T-helper 1 cell treated with Interleukin-12 subunit alpha and Interleukin-12 subunit beta and Interleukin-4 antibody, amounts not matched to agents 30 ng/mL and 1 ng/mL, for 36 hours (primary cell): ENCODE measurements around the gene ZYX. TPM values are rescaled to one million over a fixed set of nuclear protein-coding genes. Genes with fewer than 3 reads are reported as not detected.
"Not testable (repeated sequence)": the region's sequence is repeated elsewhere in the genome, so short reads cannot be mapped to it uniquely, and the experiment has no call there.

ENCODE experiments used
- intact Hi-C: fragments of 100-400 bp; cut with micrococcal nuclease; formaldehyde crosslinking; loops from one replicate; pipeline ENCODE4 v1.15.1; 2024
- total RNA-seq: library from RNA; stranded (reverse); gene quantifications from 2 replicates; pipeline ENCODE4 v1.2.3, GENCODE V29; 2022

ZYX gene
- total RNA-seq, 1 donor from 2014 or later: 162 TPM

GRCh38 chr7:143395187-143396149 lies 14.3 kb downstream of the ZYX start:
- intact Hi-C loops: no loop called here

- intact Hi-C loops: no loop called here
These were observed 15.0 kb downstream of the ZYX start for GRCh38 chr7:143396182-143396581.

DNA sequence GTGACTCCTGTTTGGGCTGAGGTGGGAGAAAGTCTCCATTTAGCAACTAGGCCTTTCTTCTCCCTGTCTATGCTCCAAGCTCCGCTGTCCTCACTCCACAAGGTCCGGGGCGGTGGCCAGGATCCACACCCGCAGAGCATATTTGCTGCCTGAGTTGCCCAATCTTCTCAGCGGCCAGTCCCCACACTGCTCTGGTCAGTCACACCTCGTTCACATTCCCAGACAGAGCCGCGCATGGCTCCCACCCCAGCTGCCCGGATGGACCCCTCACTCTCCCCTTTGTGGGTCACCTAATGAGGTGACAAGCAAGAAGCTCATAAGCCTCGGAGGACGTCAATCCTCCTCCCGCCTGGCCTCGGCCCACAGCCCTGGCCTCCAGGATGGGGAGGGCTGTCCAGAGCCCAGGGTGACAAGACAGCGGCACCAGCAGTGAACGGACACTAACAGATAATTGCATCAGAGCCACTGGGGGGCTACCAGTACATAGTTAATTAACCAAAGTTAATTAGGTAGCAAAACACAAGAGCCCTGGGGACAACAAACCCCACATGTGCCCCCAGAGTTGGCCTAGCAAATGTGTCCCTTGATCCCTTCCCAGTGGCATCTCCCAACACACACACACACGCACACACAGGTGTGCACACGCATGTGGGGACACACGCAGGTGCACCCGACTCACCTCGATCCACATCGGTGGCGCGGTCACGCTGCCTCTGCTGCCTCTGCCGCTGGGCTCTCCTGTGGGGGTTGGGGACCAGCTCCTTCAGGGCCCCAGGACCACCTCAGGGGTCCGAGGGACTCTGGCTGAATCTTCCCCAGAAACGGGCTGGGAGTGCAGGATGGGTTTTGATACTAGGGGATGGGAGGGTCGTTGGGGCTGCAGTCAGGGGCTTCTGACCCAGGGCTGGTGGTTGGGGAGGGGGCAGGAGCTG lies 15.7 kb downstream of the ZYX start:
- intact Hi-C loops: no loop called here

- intact Hi-C loops: no loop called here
These were observed 16.8 kb downstream of the ZYX start for GRCh38 chr7:143397710-143398530.

- intact Hi-C loops: no loop called here
These were observed 17.5 kb downstream of the ZYX start for GRCh38 chr7:143398616-143399015.

- intact Hi-C loops: no loop called here
These were observed 18.0 kb downstream of the ZYX start for GRCh38 chr7:143399151-143399550.

DNA sequence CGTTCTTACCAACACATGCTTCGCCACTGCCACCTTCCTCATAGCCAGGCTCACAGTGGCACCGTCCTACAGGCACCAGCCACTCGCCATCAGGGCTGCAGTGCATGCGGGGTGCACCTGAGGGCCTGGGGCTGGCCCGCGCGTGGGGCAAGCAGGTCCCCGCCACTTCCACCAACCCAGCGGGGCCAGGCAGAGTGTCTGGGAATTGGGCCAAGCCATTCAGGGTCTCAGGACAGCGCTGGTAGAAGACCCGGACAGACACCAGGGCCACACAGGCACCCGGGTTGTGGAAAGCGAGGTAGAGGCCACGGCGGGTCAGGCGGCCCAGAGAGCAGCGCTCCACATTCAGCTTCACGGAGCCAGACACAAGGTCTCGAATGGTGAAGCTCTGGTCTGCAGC lies 18.5 kb downstream of the ZYX start:
- intact Hi-C loops: no loop called here

DNA sequence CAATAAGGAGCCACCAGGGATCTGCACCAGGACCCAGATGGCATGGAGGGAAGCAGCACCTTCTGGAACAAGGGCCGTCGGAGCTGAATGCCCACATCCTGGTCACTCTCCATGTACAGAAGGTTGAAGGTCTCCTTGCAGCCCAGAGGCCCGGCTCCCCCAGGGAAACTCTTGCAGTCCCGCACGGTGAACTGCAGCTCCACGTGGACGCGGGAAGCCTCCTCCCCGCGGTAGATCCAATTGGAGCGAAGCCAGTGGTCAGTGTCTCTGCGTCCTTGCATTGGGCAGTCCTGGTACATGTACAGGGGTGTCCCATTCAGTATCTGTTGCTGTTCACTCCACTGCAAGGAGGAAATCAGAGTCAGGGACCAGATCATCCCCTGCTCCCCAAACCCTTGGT lies 20.1 kb downstream of the ZYX start:
- intact Hi-C loops: no loop called here

GRCh38 chr7:143402233-143402632 lies 21.1 kb downstream of the ZYX start:
- intact Hi-C loops: not testable (repeated sequence)

DNA sequence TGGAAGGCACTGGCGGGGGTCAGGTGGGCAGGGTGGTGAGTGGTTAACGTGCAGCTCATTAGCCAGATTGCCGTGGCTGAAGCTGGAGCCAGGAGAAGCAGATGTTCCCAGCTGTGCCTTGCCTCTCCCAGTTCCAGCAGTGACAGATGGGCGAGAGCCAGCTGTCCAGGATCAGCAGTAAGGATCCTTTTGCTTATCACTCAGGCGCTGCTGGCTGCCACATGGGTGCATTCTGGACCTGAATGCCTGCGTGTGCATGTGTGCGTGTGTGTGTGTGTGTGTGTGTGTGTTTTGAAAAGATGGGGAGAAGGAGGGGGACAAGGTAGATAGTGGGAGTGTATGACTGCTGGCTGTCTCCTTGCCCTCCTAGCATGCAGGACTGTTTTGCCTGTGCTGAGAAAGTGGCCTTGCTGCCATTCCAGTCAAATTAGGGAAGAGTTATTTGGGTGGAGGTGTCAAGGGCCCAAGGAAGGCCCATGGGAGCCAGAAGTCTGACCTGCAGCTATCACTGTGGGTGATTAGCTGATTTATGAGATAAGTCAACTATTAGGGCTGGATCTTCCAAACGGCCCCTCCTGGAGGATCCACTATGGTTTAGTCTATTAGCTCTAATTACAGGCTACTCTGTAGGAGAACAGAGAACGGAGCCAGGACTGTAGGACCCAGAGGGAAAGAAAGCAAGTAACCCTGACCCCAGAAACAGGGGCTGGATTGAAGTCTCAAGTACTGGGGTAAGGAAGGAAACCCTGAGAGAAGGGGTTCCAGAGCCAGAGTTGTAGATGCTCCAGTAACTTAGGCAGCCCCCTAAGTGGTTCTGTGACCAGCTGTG lies 24.2 kb downstream of the ZYX start:
- intact Hi-C loops: loop anchor here (5.0 kb wide), 1 partner anchor 497 kb away; the partner anchor contains the start of gene TCAF1

DNA sequence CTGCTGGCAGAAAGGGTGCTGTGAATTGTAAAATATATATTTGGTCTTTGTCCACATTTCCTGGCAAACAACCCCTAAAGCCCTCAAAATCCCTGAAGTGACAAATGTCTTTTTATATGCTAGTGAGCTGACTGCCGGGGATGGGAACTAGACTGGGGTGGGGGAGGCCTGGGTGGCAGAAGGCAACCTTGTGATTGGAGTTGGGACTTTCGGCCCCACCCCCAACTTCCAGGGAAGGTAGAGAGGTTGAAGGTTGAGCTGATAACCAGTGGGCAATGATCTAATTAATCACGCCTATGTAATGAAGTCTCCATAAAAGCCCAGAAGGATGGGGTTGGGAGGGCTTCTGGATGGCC lies 24.8 kb downstream of the ZYX start:
- intact Hi-C loops: loop anchor here (5.0 kb wide), 1 partner anchor 496 kb away; the partner anchor contains the start of gene TCAF1

DNA sequence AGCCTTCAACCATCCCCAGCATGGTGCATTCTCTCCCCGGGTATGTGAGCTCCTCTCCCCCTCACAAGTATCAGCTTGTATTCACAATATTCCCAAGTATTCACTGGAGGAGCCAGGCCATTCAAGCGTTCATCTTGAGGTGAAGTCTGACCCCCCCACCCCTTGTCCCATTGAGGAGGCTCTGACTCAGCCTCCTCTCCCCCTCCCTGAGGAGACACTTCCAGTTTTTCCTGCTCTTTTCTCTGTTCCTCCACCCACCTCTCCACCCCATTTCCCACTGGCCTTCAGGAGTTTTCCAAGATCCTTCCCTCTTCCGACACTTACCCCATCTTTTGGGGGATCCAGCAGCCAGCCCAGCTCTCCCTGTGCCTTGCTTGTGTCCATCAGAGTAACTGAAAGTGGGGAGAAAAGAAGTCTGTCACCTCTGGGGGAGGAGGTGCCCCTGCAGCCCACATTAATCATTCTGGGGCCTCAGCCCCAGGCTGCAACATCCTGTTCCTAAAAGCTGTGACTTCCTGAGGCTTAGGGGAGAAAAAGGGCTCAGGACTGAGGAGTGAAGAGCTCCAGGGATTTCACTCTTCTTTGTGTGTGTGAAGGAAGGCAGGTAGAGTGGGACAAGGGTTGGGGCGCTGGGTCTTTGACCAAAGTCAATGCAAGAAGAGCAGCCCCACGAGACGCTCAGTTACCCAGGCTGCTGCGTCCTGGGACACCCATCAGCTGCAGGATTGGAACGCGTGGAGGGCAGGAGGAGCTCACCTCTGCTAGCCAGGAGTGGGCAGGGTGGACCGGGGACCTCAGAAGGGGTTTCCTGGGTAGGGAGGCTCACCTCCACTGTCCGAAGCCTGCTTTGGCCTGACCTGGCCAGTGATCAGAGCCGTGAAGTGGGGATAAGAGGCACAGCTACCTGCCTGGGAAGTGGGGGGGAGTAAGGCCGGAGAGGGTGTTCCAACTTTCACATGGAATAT lies 26.4 kb downstream of the ZYX start:
- intact Hi-C loops: loop anchor here (1.0 to 5.0 kb wide), 3 partner anchors 23 to 495 kb away; partner anchors contain the start of genes TCAF1 and ZYX

- intact Hi-C loops: loop anchor here (1.0 to 5.0 kb wide), 2 partner anchors 27 to 494 kb away; partner anchors contain the start of genes TCAF1 and ZYX
These were observed 27.1 kb downstream of the ZYX start for GRCh38 chr7:143408252-143408685.

GRCh38 chr7:143408686-143409561 lies 27.8 kb downstream of the ZYX start, which contains the start of gene EPHA1:
EPHA1 (minus strand) TSS chr7:143408856; CDS start chr7:143408805, 51 bp downstream.
- intact Hi-C loops: loop anchor here (1.0 to 5.0 kb wide), 2 partner anchors 28 to 493 kb away; partner anchors contain the start of genes TCAF1 and ZYX

- intact Hi-C loops: loop anchor here (10.0 kb wide), 1 partner anchor 714 kb away; the partner anchor contains the start of gene OR2A14
These were observed 29.4 kb downstream of the ZYX start for GRCh38 chr7:143410521-143411004.

DNA sequence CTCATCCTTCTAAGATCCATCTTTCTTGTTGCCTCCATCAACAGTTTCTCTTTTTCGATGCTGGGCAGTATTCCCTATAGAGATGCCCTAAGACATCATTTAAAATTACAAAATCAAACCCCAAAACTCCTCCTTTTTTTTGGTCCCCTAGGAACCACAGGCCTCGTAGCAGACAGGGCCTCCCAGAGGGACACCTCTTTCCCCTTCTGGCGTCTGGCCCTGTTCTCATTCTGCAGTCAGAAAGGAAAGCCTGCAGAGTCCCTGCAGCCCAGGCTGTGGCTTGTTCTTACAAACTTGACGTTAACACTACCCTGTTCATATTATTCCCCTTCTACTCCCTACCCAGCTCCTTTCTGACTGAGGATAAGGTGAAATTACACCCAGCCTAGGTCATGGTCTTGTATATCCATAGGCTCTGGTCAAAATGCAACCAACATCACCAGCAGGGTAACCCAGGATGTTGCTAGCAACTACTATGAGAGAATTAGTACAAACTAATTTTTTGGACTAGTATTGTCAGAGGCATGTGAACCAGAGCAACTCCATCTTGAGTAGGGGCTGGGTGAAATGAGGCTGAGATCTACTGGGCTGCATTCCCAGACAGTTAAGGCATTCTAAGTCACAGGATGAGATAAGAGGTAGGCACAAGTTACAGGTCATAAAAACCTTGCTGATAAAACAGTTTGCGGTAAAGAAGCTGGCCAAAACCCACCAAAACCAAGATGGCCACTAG lies 31.0 kb downstream of the ZYX start:
- intact Hi-C loops: loop anchor here (10.0 kb wide), 1 partner anchor 713 kb away; the partner anchor contains the start of gene OR2A14
